GM19324 (cell line): ENCODE measurements around the gene SHQ1.
"Not testable (repeated sequence)": the region's sequence is repeated elsewhere in the genome, so short reads cannot be mapped to it uniquely, and the experiment has no call there.

Source experiments
- ATAC-seq: cut with Tn5 transposase; IDR thresholded peaks from one replicate; pipeline ENCODE4 v1.9.1; 2021; ENCODE audit warnings: mild to moderate bottlenecking, moderate library complexity; ENCODE audit not compliant: unreplicated experiment, low FRiP score

SHQ1 gene

DNA sequence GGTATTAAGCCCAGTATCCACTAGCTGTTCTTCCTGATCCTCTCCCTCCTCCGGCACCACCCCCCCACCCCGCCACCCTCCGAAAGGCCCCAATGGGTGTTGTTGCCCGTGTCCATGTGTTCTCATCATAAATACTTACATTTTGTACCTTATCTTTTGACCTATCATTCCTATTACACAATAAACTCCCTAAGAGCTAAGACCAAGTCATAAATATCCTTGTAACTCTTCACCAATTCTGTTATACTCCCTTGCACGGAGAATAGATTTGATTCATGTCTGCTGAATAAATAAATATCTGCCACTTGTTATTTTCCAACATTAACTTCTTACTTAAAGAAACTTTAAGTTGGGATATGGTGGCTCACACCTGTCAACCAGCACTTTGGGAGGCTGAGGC lies 43.9 kb downstream of the SHQ1 start:
- ATAC-seq = no peak

GRCh38 chr3:72803573-72803972 lies 44.7 kb downstream of the SHQ1 start:
- no peak for ATAC-seq

GRCh38 chr3:72802001-72802400 lies 46.2 kb downstream of the SHQ1 start:
- no peak for ATAC-seq

DNA sequence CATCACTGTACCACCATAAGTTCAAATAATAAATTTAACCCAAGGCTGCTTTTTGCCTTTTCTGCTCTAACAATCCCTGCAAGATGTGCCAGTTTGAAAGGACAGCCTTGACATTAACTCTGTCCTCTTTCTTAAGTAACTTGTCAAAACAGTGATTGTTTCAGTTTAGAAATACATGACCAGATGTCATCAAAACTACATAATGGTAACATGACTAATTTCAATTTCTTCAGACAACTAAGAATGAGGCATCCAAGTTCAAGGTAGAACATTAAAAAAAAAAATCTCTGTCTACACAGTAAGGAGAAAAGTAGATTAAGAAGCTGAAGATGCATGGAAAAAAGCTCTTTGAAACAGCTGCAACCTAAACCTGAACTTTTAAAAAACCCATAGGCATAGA lies 47.4 kb downstream of the SHQ1 start:
- ATAC-seq = no peak

- no peak for ATAC-seq
Observed at GRCh38 chr3:72798552-72799195, 49.6 kb downstream of the SHQ1 start.

DNA sequence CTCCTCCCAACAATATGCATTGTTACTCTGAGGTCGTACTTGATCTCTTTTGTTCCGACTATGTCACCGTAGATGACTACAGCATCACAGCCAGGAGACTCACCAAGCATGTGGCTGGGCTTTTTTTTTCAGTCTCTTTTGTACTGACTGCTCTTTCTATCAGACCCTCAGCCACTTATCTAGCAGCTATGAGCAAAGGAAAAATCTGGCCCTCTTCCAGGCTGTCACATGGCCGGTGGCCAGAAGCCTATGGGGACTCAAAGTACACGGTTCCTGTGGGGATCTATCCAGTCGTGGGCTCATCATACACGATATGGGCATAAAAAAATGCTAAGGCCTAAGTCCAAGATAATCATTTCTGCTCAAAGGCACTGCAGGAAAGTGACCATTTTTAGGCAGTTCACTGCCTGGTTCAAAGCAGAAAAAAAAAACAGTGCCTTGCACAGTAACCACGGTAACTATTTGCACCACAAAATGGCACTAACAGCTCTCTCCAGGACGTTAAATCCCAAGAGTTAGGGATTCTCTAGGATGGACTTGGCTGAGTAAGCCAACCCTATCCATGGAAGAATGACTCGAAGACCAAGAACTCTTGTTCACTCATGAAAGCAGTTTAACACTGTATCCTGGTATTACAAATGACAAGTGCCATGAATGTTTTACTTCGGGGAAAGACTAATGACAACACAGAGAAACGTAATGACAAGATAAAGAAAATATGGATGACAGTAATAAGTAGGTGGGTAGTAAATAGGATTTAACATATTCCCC lies 50.3 kb downstream of the SHQ1 start:
- ATAC-seq = no peak

- ATAC-seq = no peak
Observed at GRCh38 chr3:72794079-72794478, 54.2 kb downstream of the SHQ1 start.

- ATAC-seq = no peak
Observed at GRCh38 chr3:72791161-72791560, 57.1 kb downstream of the SHQ1 start.

DNA sequence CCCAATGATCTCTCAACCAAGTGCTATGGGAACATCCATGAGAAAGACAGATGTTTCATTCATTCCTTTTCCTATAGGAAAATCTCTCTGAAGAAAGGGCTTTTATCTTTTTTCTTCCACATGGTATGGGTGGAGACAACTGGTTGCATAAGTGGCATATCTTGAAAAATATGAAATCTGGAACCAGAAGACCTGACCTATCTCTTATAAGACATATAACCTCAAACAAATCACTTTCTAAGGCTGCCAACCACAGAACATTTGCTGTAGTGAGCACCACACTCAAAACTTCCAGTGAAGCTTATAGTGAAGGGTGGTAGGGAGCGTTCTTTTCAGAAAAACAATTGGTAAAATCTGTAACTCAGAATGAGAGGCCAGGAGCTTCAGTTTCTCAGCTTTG lies 58.5 kb downstream of the SHQ1 start:
- no peak for ATAC-seq

DNA sequence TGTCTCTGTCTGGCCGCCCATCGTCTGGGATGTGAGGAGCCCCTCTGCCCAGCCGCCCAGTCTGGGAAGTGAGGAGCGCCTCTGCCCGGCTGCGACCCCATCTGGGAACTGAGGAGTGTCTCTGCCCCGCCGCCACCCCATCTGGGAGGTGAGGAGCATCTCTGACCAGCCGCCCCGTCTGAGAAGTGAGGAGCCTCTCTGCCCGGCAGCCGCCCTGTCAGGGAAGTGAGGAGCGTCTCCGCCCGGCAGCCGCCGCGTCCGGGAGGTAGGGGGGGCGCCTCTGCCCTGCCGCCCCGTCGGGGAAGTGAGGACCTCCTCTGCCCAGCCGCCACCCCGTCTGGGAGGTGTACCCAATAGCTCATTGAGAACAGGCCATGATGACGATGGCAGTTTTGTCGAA lies 60.0 kb downstream of the SHQ1 start:
- not testable (repeated sequence) for ATAC-seq

GRCh38 chr3:72786668-72787067 lies 61.6 kb downstream of the SHQ1 start:
- ATAC-seq = no peak

- ATAC-seq = no peak
Observed at GRCh38 chr3:72784226-72784625, 64.0 kb downstream of the SHQ1 start.

- ATAC-seq = no peak
Observed at GRCh38 chr3:72782521-72782920, 65.7 kb downstream of the SHQ1 start.

GRCh38 chr3:72769758-72770540 lies 78.3 kb downstream of the SHQ1 start:
- no peak for ATAC-seq

DNA sequence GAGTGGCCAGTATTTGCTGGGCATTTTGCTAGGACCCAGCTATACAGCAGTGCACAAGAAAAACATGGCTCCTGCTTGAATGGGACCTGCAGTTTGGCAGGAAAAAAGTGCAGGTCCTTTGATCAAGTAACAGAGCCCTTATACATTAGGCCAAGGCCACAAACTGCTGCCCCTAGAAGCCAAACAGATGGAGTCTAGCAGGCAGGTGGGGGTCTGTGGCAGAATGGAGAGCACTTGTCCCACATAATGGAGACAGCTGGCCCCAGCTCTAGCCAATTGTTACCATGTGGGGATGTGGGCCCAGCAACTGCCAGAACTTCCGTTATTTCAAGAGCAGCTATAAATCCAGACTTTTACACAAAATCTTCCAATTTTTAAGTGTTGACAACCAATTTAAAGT lies 79.3 kb downstream of the SHQ1 start:
- ATAC-seq = no peak

DNA sequence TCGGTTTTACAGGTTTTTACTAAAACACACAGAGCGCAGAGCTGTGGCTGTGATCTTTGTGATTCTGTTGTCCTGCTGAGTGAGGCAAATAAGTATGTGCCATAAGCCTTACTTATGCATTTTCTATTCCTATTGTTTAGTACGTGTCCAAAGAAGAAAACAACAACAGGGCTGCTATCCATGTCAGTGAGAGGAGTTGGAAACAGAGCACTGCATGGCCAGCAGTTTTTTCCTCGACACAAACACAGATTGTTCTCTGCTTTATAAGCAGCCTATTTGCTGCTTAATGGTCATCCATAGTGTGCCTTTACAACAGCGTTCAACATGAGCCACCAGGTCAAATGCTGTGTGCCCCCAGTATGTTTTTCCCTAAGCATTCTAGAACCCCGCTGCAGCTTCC lies 79.8 kb downstream of the SHQ1 start:
- ATAC-seq = no peak

- ATAC-seq = no peak
Observed at GRCh38 chr3:72768006-72768441, 80.2 kb downstream of the SHQ1 start.

DNA sequence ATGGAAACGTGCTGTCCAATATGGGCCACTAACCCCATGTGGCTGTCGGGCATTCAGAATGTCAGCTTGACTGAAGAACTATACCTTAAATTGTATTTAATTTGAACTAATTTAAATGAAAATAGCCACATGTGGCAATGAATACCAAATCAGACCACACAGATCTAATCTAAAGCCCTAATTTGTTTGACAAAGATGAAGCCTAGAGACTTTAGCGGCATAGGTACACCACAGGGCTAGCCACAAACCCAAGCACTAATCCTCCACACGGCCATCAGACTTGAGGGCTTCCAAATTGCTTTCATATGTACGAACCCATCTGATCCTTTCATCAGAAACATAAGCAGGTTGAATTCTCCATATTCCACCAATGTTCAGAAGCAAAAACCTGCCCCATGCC lies 81.4 kb downstream of the SHQ1 start:
- ATAC-seq = no peak

DNA sequence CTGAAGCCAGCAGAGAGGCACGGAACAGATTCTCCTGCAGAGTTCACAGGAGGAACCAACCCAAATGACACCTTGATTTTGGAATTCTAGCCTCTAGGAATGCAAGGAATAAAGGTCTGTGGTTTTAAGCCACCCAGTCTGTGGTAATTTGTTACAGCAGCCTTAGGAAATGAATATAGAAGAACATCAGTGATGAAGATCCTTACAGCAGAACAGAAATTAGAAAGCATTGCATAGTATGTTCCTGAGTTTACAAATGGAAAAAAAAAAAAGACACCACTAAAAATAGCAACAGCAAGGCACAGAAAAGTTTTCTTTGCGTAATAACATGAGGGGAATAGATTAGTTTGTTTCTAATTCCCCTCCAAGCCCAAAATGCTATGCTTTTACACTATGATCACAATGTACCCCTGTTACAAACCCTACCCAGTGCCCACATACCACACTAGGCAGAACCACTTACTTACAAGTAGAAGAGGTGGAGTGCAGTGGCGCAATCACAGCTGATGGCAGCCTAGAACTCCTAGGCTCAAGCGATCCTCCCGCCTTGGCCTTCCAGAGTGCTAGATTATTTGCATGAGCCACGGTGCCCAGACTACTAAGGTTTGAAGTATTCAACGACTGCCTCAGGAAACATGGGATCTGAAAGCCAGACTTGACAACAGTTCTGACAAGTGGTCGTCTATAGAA lies 84.3 kb downstream of the SHQ1 start:
- no peak for ATAC-seq

DNA sequence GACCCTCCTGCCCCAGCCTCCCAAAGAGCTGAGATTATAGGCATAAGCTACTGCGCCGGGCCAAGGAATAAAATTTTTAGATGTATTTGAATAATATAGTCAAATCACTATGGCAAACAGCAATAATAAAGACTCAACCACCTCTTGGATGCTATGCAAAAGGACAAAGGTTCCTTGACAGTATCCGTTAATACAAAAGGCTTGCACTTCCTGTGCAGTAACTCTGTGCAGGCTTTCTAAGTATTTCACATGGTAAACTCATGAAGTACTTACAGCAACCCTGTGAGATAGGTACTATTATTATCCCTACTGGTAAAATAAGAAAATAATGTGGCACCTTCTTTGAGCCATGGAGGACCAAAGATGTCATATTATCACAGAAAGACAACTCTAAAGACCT lies 86.8 kb downstream of the SHQ1 start:
- ATAC-seq = no peak

- ATAC-seq = no peak
Observed at GRCh38 chr3:72760225-72760624, 88.0 kb downstream of the SHQ1 start.
